GM18951 (cell line): ENCODE results near the gene FOXP1.

Experiments
- POLR2A ChIP-seq: IDR thresholded peaks from 4 replicates; pipeline ENCODE4 v1.6.1; 2011; ENCODE audit warnings: mild to moderate bottlenecking; ENCODE audit not compliant: insufficient read length, insufficient read depth; ENCODE audit errors: extremely low read depth
- in situ Hi-C: fragments of 300-500 bp; cut with MboI; formaldehyde crosslinking; loops from one replicate; pipeline ENCODE4 v1.12.0; 2022; ENCODE audit warnings: low sequenced_read_pairs, mixed read lengths, inconsistent platforms; ENCODE audit not compliant: unreplicated experiment

The FOXP1 gene

GRCh38 chr3:71372911-71373637 lies 210.5 kb downstream of the FOXP1 start:
- TF ChIP-seq POLR2A = no peak
- in situ Hi-C loops = no loop called here

GRCh38 chr3:71372241-71372768 lies 211.2 kb downstream of the FOXP1 start:
- in situ Hi-C loops = no loop called here
- no peak for TF ChIP-seq POLR2A

GRCh38 chr3:71371282-71371681 lies 212.2 kb downstream of the FOXP1 start:
- in situ Hi-C loops = no loop called here
- TF ChIP-seq POLR2A = no peak

GRCh38 chr3:71370467-71370866 lies 213.1 kb downstream of the FOXP1 start:
- in situ Hi-C loops = no loop called here

GRCh38 chr3:71369701-71370391 lies 213.7 kb downstream of the FOXP1 start:
- no peak for TF ChIP-seq POLR2A
- in situ Hi-C loops = no loop called here

More at GRCh38 chr3:71370467-71370866, 213.1 kb downstream of the FOXP1 start:
- no peak for TF ChIP-seq POLR2A

- in situ Hi-C loops = no loop called here
- no peak for TF ChIP-seq POLR2A
Measured at GRCh38 chr3:71366988-71367604, 216.4 kb downstream of the FOXP1 start.

GRCh38 chr3:71361334-71361890 lies 222.1 kb downstream of the FOXP1 start:
- no peak for TF ChIP-seq POLR2A
- in situ Hi-C loops = no loop called here

GRCh38 chr3:71360764-71361163 lies 222.8 kb downstream of the FOXP1 start:
- TF ChIP-seq POLR2A = no peak
- in situ Hi-C loops = no loop called here

- in situ Hi-C loops = no loop called here
- TF ChIP-seq POLR2A = no peak
Measured at GRCh38 chr3:71360180-71360579, 223.3 kb downstream of the FOXP1 start.

GRCh38 chr3:71358243-71358642 lies 225.3 kb downstream of the FOXP1 start:
- in situ Hi-C loops = no loop called here
- no peak for TF ChIP-seq POLR2A

- no peak for TF ChIP-seq POLR2A
- in situ Hi-C loops = no loop called here
Measured at GRCh38 chr3:71356265-71356664, 227.3 kb downstream of the FOXP1 start.

- in situ Hi-C loops = no loop called here
- TF ChIP-seq POLR2A = no peak
Measured at GRCh38 chr3:71355862-71356261, 227.7 kb downstream of the FOXP1 start.

GRCh38 chr3:71355037-71355436 lies 228.5 kb downstream of the FOXP1 start:
- TF ChIP-seq POLR2A = no peak
- in situ Hi-C loops = no loop called here
